Measurements from ENCODE around the gene MAPKAP1.

Gene MAPKAP1

DNA sequence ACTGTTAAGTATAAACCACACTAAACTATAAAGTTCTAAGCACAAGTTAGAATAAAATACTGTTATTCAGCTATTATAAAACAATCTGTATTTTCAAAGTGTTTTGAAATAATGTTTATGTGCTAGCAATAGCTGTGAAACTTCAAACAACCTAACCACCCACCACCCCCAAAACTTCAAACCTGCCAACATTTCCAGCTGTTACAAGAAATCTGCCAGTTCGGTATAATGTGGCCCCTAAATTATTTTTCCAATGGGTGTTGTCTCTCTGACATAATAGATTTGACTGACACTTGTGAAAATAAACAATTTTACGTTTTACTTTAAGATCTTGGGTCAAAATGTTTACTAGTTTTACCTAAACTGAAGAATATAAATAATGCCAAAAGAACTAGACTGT, 24.7 kb downstream of the MAPKAP1 start:
- no peak overlapping the region for H3K27ac ChIP-seq
- TF ChIP-seq, protein P1, sequence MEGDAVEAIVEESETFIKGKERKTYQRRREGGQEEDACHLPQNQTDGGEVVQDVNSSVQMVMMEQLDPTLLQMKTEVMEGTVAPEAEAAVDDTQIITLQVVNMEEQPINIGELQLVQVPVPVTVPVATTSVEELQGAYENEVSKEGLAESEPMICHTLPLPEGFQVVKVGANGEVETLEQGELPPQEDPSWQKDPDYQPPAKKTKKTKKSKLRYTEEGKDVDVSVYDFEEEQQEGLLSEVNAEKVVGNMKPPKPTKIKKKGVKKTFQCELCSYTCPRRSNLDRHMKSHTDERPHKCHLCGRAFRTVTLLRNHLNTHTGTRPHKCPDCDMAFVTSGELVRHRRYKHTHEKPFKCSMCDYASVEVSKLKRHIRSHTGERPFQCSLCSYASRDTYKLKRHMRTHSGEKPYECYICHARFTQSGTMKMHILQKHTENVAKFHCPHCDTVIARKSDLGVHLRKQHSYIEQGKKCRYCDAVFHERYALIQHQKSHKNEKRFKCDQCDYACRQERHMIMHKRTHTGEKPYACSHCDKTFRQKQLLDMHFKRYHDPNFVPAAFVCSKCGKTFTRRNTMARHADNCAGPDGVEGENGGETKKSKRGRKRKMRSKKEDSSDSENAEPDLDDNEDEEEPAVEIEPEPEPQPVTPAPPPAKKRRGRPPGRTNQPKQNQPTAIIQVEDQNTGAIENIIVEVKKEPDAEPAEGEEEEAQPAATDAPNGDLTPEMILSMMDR (IDR thresholded peaks at IDR 0.05), result no peak

DNA sequence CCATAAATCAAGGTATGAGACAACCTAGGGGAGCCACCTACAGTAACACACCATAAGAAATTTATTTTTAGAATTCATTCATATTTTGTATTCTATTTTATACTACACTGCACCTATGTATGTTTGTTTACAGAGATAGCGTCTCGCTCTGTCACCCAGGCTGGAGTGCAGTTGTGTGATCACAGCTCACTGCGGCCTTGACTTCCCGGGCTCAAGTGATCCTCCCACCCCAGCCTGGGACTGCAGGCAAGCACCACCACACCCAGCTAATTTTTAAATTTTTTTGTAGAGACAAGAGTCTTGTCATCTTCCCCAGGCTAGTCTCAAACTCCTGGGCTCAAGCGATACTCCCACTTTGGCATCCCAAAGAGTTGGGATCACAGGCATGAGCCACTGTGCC, 25.4 kb downstream of the MAPKAP1 start:
- no peak overlapping the region for H3K27ac ChIP-seq
- TF ChIP-seq, protein P1 (IDR thresholded peaks at IDR 0.05), result no peak
- TF ChIP-seq ZFX (IDR thresholded peaks at IDR 0.05; ENCODE audit: borderline replicate concordance), result no peak

GRCh38 chr9:125681086-125681622, 25.9 kb downstream of the MAPKAP1 start:
- H3K27ac ChIP-seq, result no peak overlapping the region
- TF ChIP-seq, protein P1 (IDR thresholded peaks at IDR 0.05), result no peak
- TF ChIP-seq ZFX (IDR thresholded peaks at IDR 0.05; ENCODE audit: borderline replicate concordance), result no peak

DNA sequence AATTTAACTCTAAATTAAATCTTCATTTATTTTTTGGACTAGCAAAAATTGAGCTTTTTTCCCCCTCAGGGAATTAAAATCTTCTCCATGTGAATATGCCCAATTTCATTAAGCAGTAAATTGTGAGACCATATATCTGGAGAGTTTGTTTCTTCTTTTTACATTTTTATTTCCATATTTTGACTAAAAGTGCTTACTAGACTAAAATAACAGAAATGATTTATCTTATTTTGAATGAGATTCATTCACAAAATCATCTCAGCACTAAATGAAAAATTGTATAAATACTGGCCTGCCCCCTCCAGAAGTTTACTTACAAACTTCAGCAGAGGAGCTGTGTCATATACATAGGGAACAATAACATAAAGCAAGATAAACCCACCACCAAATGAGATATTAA, 26.6 kb downstream of the MAPKAP1 start:
- TF ChIP-seq, protein P1 (IDR thresholded peaks at IDR 0.05), result no peak
- no peak for TF ChIP-seq ZFX (IDR thresholded peaks at IDR 0.05; ENCODE audit: borderline replicate concordance)
- H3K27ac ChIP-seq, result no peak overlapping the region

- TF ChIP-seq, protein P1 (IDR thresholded peaks at IDR 0.05), result no peak
- TF ChIP-seq ZFX (IDR thresholded peaks at IDR 0.05; ENCODE audit: borderline replicate concordance), result no peak
- no peak overlapping the region for H3K27ac ChIP-seq
Measured at GRCh38 chr9:125679597-125680189, 27.3 kb downstream of the MAPKAP1 start.

DNA sequence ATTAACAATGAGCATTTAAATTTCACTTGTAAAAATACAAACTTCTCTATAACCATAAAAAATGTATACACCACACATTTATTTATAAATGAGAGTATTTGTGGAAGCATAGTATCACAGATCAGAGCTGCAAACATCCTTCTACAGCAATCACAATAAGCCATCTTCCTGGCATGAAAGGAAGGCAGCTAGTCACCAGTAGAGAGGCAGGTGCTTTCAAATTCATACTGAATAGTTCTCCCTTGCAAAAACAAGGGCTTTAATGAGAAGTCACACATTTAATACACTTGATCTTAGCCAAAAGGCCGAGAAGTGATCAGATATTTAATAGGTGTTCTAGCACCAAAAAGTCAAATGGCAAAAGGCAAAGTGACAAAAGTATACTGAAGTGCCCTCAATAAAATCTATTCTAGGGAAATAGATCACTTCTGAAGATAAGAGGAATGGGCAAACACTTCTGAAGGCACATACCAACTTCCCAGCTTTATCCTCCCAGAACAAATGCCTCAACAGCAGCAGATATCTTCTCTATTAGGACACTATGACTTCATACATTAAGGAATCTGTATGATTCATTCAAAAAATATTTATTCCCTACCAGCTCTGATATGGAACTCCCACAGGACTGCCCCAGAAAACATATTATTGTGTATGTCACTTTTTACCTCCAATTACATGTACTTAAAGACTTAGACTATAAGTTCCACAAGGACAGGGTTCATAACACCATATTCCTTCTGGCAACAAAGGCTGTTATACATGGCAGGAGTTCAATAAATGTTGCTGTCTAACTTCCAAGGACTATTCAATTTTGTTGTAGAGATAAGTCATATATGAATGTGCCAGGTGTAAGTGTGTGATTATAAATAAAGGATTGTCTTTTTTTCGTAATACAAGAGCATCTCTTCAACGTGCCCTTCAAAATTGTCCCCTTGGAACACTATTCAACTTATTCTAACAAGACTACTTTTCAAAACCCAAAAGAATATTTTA, 31.7 kb downstream of the MAPKAP1 start:
- H3K27ac ChIP-seq, result no peak overlapping the region
- TF ChIP-seq, protein P1 (IDR thresholded peaks at IDR 0.05), result no peak
- no peak for TF ChIP-seq ZFX (IDR thresholded peaks at IDR 0.05; ENCODE audit: borderline replicate concordance)

DNA sequence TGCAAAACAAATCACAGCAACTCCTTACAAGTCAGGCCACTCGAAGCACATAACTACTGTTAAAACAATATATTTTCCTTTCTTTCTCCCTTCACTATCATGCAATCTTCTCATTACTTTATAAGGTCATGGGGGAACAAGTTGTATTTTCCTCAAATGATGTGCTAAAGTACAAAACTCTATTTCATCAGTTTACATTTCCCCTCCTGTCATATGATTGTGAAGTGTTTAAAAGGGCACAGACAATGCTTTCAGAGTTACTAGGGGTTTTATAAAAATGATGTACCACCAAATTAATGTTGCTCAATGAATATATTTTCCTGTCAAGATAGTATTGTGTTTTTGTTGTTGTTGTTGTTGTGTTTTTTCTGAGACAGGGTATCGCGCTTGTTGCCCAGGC, 34.1 kb downstream of the MAPKAP1 start:
- TF ChIP-seq ZFX (IDR thresholded peaks at IDR 0.05; ENCODE audit: borderline replicate concordance), result no peak
- TF ChIP-seq, protein P1 (IDR thresholded peaks at IDR 0.05), result no peak
- no peak overlapping the region for H3K27ac ChIP-seq

Measured in 22Rv1 (cell line).